Activated effector memory CD4-positive, alpha-beta T cell treated with Interleukin-2 at 50 U/mL for 16 hours (primary cell): ENCODE results near the gene MALT1.
A peak's percentile ranks its signal among the peaks of the same experiment; 100 is the strongest.
"Not testable (repeated sequence)": the region's sequence is repeated elsewhere in the genome, so short reads cannot be mapped to it uniquely, and the experiment has no call there.

ENCODE experiments used
- DNase-seq: peaks from one replicate; pipeline ENCODE4 v3.0.0-alpha.2; 2020

MALT1 gene

GRCh38 chr18:58738322-58738721, 67.1 kb downstream of the MALT1 start:
- no peak for DNase-seq

- no peak for DNase-seq
These were observed 74.6 kb downstream of the MALT1 start for GRCh38 chr18:58745914-58746313.

- DNase-seq: no peak
These were observed 77.8 kb downstream of the MALT1 start for GRCh38 chr18:58748899-58749595.

- no peak for DNase-seq
These were observed 82.7 kb downstream of the MALT1 start for GRCh38 chr18:58753976-58754375.

- no peak for DNase-seq
These were observed 83.3 kb downstream of the MALT1 start for GRCh38 chr18:58754544-58755068.

- no peak for DNase-seq
These were observed 84.2 kb downstream of the MALT1 start for GRCh38 chr18:58755304-58756010.

GRCh38 chr18:58756148-58756547, 84.9 kb downstream of the MALT1 start:
- DNase-seq: no peak

- DNase-seq: no peak
These were observed 85.5 kb downstream of the MALT1 start for GRCh38 chr18:58756596-58757240.

GRCh38 chr18:58757351-58757750, 86.1 kb downstream of the MALT1 start:
- not testable (repeated sequence) for DNase-seq

GRCh38 chr18:58758046-58758445, 86.8 kb downstream of the MALT1 start:
- DNase-seq: no peak

- DNase-seq: no peak
These were observed 87.3 kb downstream of the MALT1 start for GRCh38 chr18:58758606-58759005.

GRCh38 chr18:58761241-58761969, 90.1 kb downstream of the MALT1 start:
- no peak for DNase-seq

- DNase-seq: no peak
These were observed 90.9 kb downstream of the MALT1 start for GRCh38 chr18:58761970-58762780.

- DNase-seq: no peak
These were observed 91.5 kb downstream of the MALT1 start for GRCh38 chr18:58762781-58763171.

- no peak for DNase-seq
These were observed 94.9 kb downstream of the MALT1 start for GRCh38 chr18:58766164-58766563.

GRCh38 chr18:58766946-58767345, 95.7 kb downstream of the MALT1 start:
- DNase-seq: no peak

GRCh38 chr18:58768293-58768974, 97.2 kb downstream of the MALT1 start:
- peak; percentile 55 for DNase-seq

GRCh38 chr18:58769321-58769720, 98.1 kb downstream of the MALT1 start:
- DNase-seq: no peak

GRCh38 chr18:58770601-58771000, 99.3 kb downstream of the MALT1 start:
- DNase-seq: no peak

- no peak for DNase-seq
These were observed 100.9 kb downstream of the MALT1 start for GRCh38 chr18:58772161-58772560.

GRCh38 chr18:58776084-58776483, 104.8 kb downstream of the MALT1 start:
- DNase-seq: no peak

GRCh38 chr18:58776541-58776940, 105.3 kb downstream of the MALT1 start:
- DNase-seq: not testable (repeated sequence)
